ENCODE data around the gene RAPGEF5.

RAPGEF5 gene

GRCh38 chr7:22326181-22326580 lies 30.8 kb downstream of the RAPGEF5 start:
- Histone ChIP-seq H3K4me3 (ENCODE audit: low read depth in 1 of 2, low read length in 2 of 2) (no peak overlapping the region), H3K27ac (ENCODE audit: low read length) (no peak overlapping the region), H3K9me3 (ENCODE audit: control insufficient read depth in 1 of 2, low read length in 2 of 2) (no peaks in the 10 kb centered on the region), H3K27me3 (ENCODE audit: low read depth, low read length) (no peaks in the 10 kb centered on the region), H3K4me1 (ENCODE audit: control insufficient read depth in 1 of 2, insufficient read depth in 2 of 2, low read length in 2 of 2) (no peaks in the 10 kb centered on the region), H3K36me3 (ENCODE audit: control insufficient read depth in 1 of 2, insufficient read depth in 2 of 2, low read length in 2 of 2) (no peaks in the 10 kb centered on the region)

DNA sequence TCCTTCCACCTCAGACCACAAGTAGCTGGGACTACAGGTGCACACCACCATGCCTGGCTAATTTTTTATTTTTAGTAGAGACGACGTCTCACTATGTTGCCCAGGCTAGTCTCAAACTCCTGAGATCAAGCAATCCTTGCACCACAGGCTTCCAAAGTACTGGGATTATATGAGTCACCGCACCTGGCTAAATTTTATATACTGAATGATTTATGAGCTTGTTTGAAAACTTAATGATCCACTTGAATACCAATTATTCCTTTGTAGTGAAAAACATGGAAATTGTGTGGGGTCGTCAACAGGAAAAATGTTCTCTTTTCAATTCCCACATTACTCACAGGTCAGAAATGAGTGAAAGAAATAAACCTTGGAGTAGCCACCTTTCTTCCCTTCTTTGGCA lies 31.3 kb downstream of the RAPGEF5 start:
- no peaks in the 10 kb centered on the region for H3K27me3 ChIP-seq (ENCODE audit: low read depth, low read length)
- no peak overlapping the region for H3K27ac ChIP-seq (ENCODE audit: low read length)

GRCh38 chr7:22323714-22324113 lies 33.2 kb downstream of the RAPGEF5 start:
- Histone ChIP-seq H3K4me3 (ENCODE audit: low read depth in 1 of 2, low read length in 2 of 2) (no peak overlapping the region), H3K9me3 (ENCODE audit: control insufficient read depth in 1 of 2, low read length in 2 of 2) (no peaks in the 10 kb centered on the region), H3K27ac (ENCODE audit: low read length) (no peak overlapping the region), H3K27me3 (ENCODE audit: low read depth, low read length) (no peaks in the 10 kb centered on the region), H3K36me3 (ENCODE audit: control insufficient read depth in 1 of 2, insufficient read depth in 2 of 2, low read length in 2 of 2) (no peaks in the 10 kb centered on the region), H3K4me1 (ENCODE audit: control insufficient read depth in 1 of 2, insufficient read depth in 2 of 2, low read length in 2 of 2) (no peaks in the 10 kb centered on the region)

More for the DNA sequence above, 31.3 kb downstream of the RAPGEF5 start:
- Histone ChIP-seq H3K36me3 (ENCODE audit: control insufficient read depth in 1 of 2, insufficient read depth in 2 of 2, low read length in 2 of 2) (no peaks in the 10 kb centered on the region), H3K4me3 (ENCODE audit: low read depth in 1 of 2, low read length in 2 of 2) (no peak overlapping the region), H3K9me3 (ENCODE audit: control insufficient read depth in 1 of 2, low read length in 2 of 2) (no peaks in the 10 kb centered on the region), H3K4me1 (ENCODE audit: control insufficient read depth in 1 of 2, insufficient read depth in 2 of 2, low read length in 2 of 2) (no peaks in the 10 kb centered on the region)

GRCh38 chr7:22320416-22320815 lies 36.5 kb downstream of the RAPGEF5 start:
- Histone ChIP-seq H3K27ac (ENCODE audit: low read length) (no peak overlapping the region), H3K9me3 (ENCODE audit: control insufficient read depth in 1 of 2, low read length in 2 of 2) (no peaks in the 10 kb centered on the region), H3K36me3 (ENCODE audit: control insufficient read depth in 1 of 2, insufficient read depth in 2 of 2, low read length in 2 of 2) (no peaks in the 10 kb centered on the region), H3K27me3 (ENCODE audit: low read depth, low read length) (no peaks in the 10 kb centered on the region), H3K4me3 (ENCODE audit: low read depth in 1 of 2, low read length in 2 of 2) (no peak overlapping the region), H3K4me1 (ENCODE audit: control insufficient read depth in 1 of 2, insufficient read depth in 2 of 2, low read length in 2 of 2) (no peaks in the 10 kb centered on the region)

DNA sequence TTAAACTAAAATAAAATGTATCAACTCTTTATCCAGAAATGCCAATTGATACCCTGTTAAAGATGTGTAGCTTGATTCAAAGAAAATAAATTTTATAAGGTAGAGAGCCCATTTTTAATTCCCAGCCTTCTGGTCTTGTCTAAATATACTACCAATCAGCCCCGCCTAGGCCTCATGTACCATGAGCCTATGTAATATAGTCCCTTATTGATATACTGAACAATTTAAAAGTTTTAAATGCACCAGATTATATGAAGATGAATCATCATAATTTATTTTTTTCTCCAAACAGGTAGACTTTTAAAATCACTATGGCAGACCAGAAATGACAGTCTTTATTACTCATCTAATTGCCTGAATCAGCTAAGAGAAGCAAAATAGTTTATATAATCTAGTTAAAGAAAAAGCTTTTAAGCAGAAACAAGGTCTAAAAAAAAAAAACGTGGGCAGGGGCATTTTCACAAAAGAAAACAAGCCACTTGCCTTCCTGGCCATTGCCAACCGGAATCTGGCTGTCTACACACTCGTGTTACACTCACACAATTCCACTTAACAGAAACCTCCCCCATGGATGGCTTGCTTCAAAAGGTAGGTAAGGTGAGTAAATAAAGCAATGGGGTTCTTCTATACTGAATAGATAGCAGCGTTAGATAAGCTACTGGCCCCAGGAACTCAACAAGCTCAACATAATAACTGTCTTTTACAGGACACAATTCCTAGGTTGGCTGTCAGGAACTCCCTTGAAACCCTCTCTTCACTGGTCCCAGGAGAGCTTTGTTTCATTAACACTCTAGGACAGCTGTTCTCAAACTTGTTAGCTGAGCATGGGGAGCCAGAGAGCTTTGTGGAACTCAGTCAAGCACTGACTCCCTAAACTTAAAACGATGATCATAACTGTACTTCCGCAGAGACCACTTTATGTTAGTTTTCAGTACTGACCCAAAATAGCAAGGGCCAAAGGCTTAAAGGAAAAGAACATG lies 37.2 kb downstream of the RAPGEF5 start:
- Histone ChIP-seq H3K4me1 (ENCODE audit: control insufficient read depth in 1 of 2, insufficient read depth in 2 of 2, low read length in 2 of 2) (no peaks in the 10 kb centered on the region), H3K9me3 (ENCODE audit: control insufficient read depth in 1 of 2, low read length in 2 of 2) (no peaks in the 10 kb centered on the region), H3K36me3 (ENCODE audit: control insufficient read depth in 1 of 2, insufficient read depth in 2 of 2, low read length in 2 of 2) (no peaks in the 10 kb centered on the region), H3K27me3 (ENCODE audit: low read depth, low read length) (no peaks in the 10 kb centered on the region), H3K4me3 (ENCODE audit: low read depth in 1 of 2, low read length in 2 of 2) (no peak overlapping the region), H3K27ac (ENCODE audit: low read length) (no peak overlapping the region)

DNA sequence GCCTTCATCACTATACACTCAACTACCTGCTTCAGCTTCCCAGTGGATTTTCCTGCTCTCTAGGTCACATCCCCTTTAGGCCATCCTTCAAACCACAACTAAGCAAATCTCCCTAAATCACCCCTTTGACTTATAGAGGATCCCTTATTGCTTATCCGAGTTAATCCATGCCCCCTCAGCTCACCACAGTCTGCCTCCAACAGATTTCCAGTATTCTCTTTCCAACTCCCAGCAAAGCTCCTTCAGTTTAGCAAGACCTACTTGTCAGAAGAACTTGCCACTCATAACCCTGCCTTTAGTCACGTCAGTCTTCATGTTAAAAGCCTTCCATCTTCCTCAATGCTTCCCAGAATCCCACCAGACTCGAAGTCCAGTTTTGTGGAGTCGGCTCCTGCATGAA lies 38.6 kb downstream of the RAPGEF5 start:
- Histone ChIP-seq H3K27ac (ENCODE audit: low read length) (no peak overlapping the region), H3K4me3 (ENCODE audit: low read depth in 1 of 2, low read length in 2 of 2) (no peak overlapping the region), H3K36me3 (ENCODE audit: control insufficient read depth in 1 of 2, insufficient read depth in 2 of 2, low read length in 2 of 2) (no peaks in the 10 kb centered on the region), H3K4me1 (ENCODE audit: control insufficient read depth in 1 of 2, insufficient read depth in 2 of 2, low read length in 2 of 2) (no peaks in the 10 kb centered on the region), H3K27me3 (ENCODE audit: low read depth, low read length) (no peaks in the 10 kb centered on the region), H3K9me3 (ENCODE audit: control insufficient read depth in 1 of 2, low read length in 2 of 2) (no peaks in the 10 kb centered on the region)

GRCh38 chr7:22317632-22318031 lies 39.3 kb downstream of the RAPGEF5 start:
- no peak overlapping the region for H3K27ac ChIP-seq (ENCODE audit: low read length)
- H3K27me3 ChIP-seq (ENCODE audit: low read depth, low read length), result no peaks in the 10 kb centered on the region
- H3K4me1 ChIP-seq (ENCODE audit: control insufficient read depth in 1 of 2, insufficient read depth in 2 of 2, low read length in 2 of 2), result no peaks in the 10 kb centered on the region
- no peaks in the 10 kb centered on the region for H3K9me3 ChIP-seq (ENCODE audit: control insufficient read depth in 1 of 2, low read length in 2 of 2)
- H3K4me3 ChIP-seq (ENCODE audit: low read depth in 1 of 2, low read length in 2 of 2), result no peak overlapping the region
- H3K36me3 ChIP-seq (ENCODE audit: control insufficient read depth in 1 of 2, insufficient read depth in 2 of 2, low read length in 2 of 2), result no peaks in the 10 kb centered on the region

GRCh38 chr7:22316914-22317313 lies 40.0 kb downstream of the RAPGEF5 start:
- H3K27ac ChIP-seq (ENCODE audit: low read length), result no peak overlapping the region
- H3K27me3 ChIP-seq (ENCODE audit: low read depth, low read length), result no peaks in the 10 kb centered on the region
- no peaks in the 10 kb centered on the region for H3K36me3 ChIP-seq (ENCODE audit: control insufficient read depth in 1 of 2, insufficient read depth in 2 of 2, low read length in 2 of 2)
- H3K4me1 ChIP-seq (ENCODE audit: control insufficient read depth in 1 of 2, insufficient read depth in 2 of 2, low read length in 2 of 2), result no peaks in the 10 kb centered on the region
- H3K9me3 ChIP-seq (ENCODE audit: control insufficient read depth in 1 of 2, low read length in 2 of 2), result no peaks in the 10 kb centered on the region
- no peak overlapping the region for H3K4me3 ChIP-seq (ENCODE audit: low read depth in 1 of 2, low read length in 2 of 2)

- H3K27ac ChIP-seq (ENCODE audit: low read length), result no peak overlapping the region
- H3K27me3 ChIP-seq (ENCODE audit: low read depth, low read length), result no peaks in the 10 kb centered on the region
- no peaks in the 10 kb centered on the region for H3K9me3 ChIP-seq (ENCODE audit: control insufficient read depth in 1 of 2, low read length in 2 of 2)
- no peaks in the 10 kb centered on the region for H3K4me1 ChIP-seq (ENCODE audit: control insufficient read depth in 1 of 2, insufficient read depth in 2 of 2, low read length in 2 of 2)
- H3K4me3 ChIP-seq (ENCODE audit: low read depth in 1 of 2, low read length in 2 of 2), result no peak overlapping the region
- no peaks in the 10 kb centered on the region for H3K36me3 ChIP-seq (ENCODE audit: control insufficient read depth in 1 of 2, insufficient read depth in 2 of 2, low read length in 2 of 2)
Measured at GRCh38 chr7:22307816-22308215, 49.1 kb downstream of the RAPGEF5 start.

GRCh38 chr7:22305706-22306105 lies 51.2 kb downstream of the RAPGEF5 start:
- Histone ChIP-seq H3K4me3 (ENCODE audit: low read depth in 1 of 2, low read length in 2 of 2) (no peak overlapping the region), H3K4me1 (ENCODE audit: control insufficient read depth in 1 of 2, insufficient read depth in 2 of 2, low read length in 2 of 2) (no peaks in the 10 kb centered on the region), H3K27ac (ENCODE audit: low read length) (no peak overlapping the region), H3K9me3 (ENCODE audit: control insufficient read depth in 1 of 2, low read length in 2 of 2) (no peaks in the 10 kb centered on the region), H3K36me3 (ENCODE audit: control insufficient read depth in 1 of 2, insufficient read depth in 2 of 2, low read length in 2 of 2) (no peaks in the 10 kb centered on the region), H3K27me3 (ENCODE audit: low read depth, low read length) (no peaks in the 10 kb centered on the region)

- Histone ChIP-seq H3K27me3 (ENCODE audit: low read depth, low read length) (no peaks in the 10 kb centered on the region), H3K36me3 (ENCODE audit: control insufficient read depth in 1 of 2, insufficient read depth in 2 of 2, low read length in 2 of 2) (no peaks in the 10 kb centered on the region), H3K4me1 (ENCODE audit: control insufficient read depth in 1 of 2, insufficient read depth in 2 of 2, low read length in 2 of 2) (no peaks in the 10 kb centered on the region), H3K27ac (ENCODE audit: low read length) (no peak overlapping the region), H3K4me3 (ENCODE audit: low read depth in 1 of 2, low read length in 2 of 2) (no peak overlapping the region), H3K9me3 (ENCODE audit: control insufficient read depth in 1 of 2, low read length in 2 of 2) (no peaks in the 10 kb centered on the region)
Measured at GRCh38 chr7:22302951-22303423, 54.0 kb downstream of the RAPGEF5 start.

Data from muscle layer of duodenum (tissue), 2 donors.